T-helper 2 cell treated with Interferon-gamma antibody and Interleukin-4, amounts not matched to agents 100 ng/mL and 5 ng/mL, for 36 hours (primary cell): ENCODE results near the gene ELAVL1. TPM values are rescaled to one million over a fixed set of nuclear protein-coding genes. Genes with fewer than 3 reads are reported as not detected.
"Not testable (repeated sequence)": the region's sequence is repeated elsewhere in the genome, so short reads cannot be mapped to it uniquely, and the experiment has no call there.

Experiments used
- intact Hi-C: fragments of 100-400 bp; cut with micrococcal nuclease; formaldehyde crosslinking; loops from one replicate; pipeline ENCODE4 v1.15.1; 2023
- total RNA-seq: library from RNA; stranded (reverse); gene quantifications from 2 replicates; pipeline ENCODE4 v1.2.3, GENCODE V29; 2022

Gene ELAVL1
- total RNA-seq, 1 donor from 2014 or later, result 129 TPM

- intact Hi-C loops, result loop anchor here (5.0 to 10.0 kb wide), 3 partner anchors 78 to 1870 kb away; partner anchors contain the start of gene RAB11B
Measured at GRCh38 chr19:7924651-7925170, 80.7 kb downstream of the ELAVL1 start.

GRCh38 chr19:7924241-7924640 is 81.2 kb downstream of the ELAVL1 start:
- intact Hi-C loops, result loop anchor here (10.0 kb wide), 2 partner anchors 471 to 1871 kb away; partner anchors contain the start of gene RAB11B

- intact Hi-C loops, result loop anchor here (10.0 kb wide), 2 partner anchors 471 to 1871 kb away; partner anchors contain the start of gene RAB11B
Measured at GRCh38 chr19:7923295-7924191, 81.9 kb downstream of the ELAVL1 start.

GRCh38 chr19:7922836-7923195 is 82.6 kb downstream of the ELAVL1 start:
- intact Hi-C loops, result loop anchor here (10.0 kb wide), 2 partner anchors 472 to 1872 kb away; partner anchors contain the start of gene RAB11B

- intact Hi-C loops, result loop anchor here (1.0 to 10.0 kb wide), 3 partner anchors 60 to 1873 kb away; partner anchors contain the start of gene RAB11B
Measured at GRCh38 chr19:7921967-7922835, 83.2 kb downstream of the ELAVL1 start.

- intact Hi-C loops, result loop anchor here (1.0 to 10.0 kb wide), 3 partner anchors 59 to 1873 kb away; partner anchors contain the start of gene RAB11B
Measured at GRCh38 chr19:7921302-7921966, 84.0 kb downstream of the ELAVL1 start.

GRCh38 chr19:7920519-7921301 is 84.7 kb downstream of the ELAVL1 start:
- intact Hi-C loops, result loop anchor here (1.0 to 10.0 kb wide), 6 partner anchors 17 to 1874 kb away; partner anchors contain the start of genes MAP2K7, RAB11B and TIMM44

GRCh38 chr19:7919610-7920518 is 85.6 kb downstream of the ELAVL1 start, which contains the start of gene SNAPC2:
SNAPC2 (plus strand) TSS chr19:7920338; CDS start chr19:7920367, 29 bp downstream.
- intact Hi-C loops, result loop anchor here (1.0 to 10.0 kb wide), 5 partner anchors 17 to 1875 kb away; partner anchors contain the start of genes MAP2K7, RAB11B and TIMM44

GRCh38 chr19:7918615-7919421 is 86.6 kb downstream of the ELAVL1 start:
- intact Hi-C loops, result no loop called here

GRCh38 chr19:7918062-7918614 is 87.3 kb downstream of the ELAVL1 start:
- intact Hi-C loops, result not testable (repeated sequence)

- intact Hi-C loops, result no loop called here
Measured at GRCh38 chr19:7917267-7918061, 88.0 kb downstream of the ELAVL1 start.

GRCh38 chr19:7916955-7917266 is 88.5 kb downstream of the ELAVL1 start:
- intact Hi-C loops, result no loop called here

GRCh38 chr19:7916103-7916954 is 89.1 kb downstream of the ELAVL1 start:
- intact Hi-C loops, result no loop called here

- intact Hi-C loops, result no loop called here
Measured at GRCh38 chr19:7915250-7916102, 90.0 kb downstream of the ELAVL1 start.

- intact Hi-C loops, result no loop called here
Measured at GRCh38 chr19:7914598-7915045, 90.8 kb downstream of the ELAVL1 start, which contains the start of gene TGFBR3L. TGFBR3L (plus strand) TSS chr19:7914830.
